GM12878 (cell line): ENCODE data around the gene STK11. TPM values are rescaled to one million over a fixed set of nuclear protein-coding genes. Genes with fewer than 3 reads are reported as not detected.

Experiments used
- BCL11A ChIP-seq: IDR thresholded peaks from 2 replicates; pipeline ENCODE4 v1.6.1; 2011; ENCODE audit warnings: low read depth, low read length
- EZH2 ChIP-seq: IDR thresholded peaks from 2 replicates; pipeline ENCODE4 v1.6.1; 2012; ENCODE audit warnings: low read depth, mild to moderate bottlenecking, control low read depth, inconsistent platforms, low read length, borderline replicate concordance; ENCODE audit not compliant: control insufficient read depth
- KDM1A ChIP-seq: fragments of 200-600 bp; sonication (generic); IDR thresholded peaks from 2 replicates; pipeline ENCODE4 v1.6.1; 2016; ENCODE audit warnings: borderline replicate concordance
- MXI1 ChIP-seq: fragments of 150-350 bp; IDR thresholded peaks from 2 replicates; pipeline ENCODE4 v1.6.1; 2011; ENCODE audit warnings: low read depth, mild to moderate bottlenecking, inconsistent platforms, low read length, improper control_type of control experiment
- MYB ChIP-seq: fragments of 150-350 bp; IDR thresholded peaks from 2 replicates; pipeline ENCODE4 v1.6.1; 2014; ENCODE audit warnings: mild to moderate bottlenecking, low read depth, low read length, borderline replicate concordance
- TAF1 ChIP-seq: IDR thresholded peaks from 2 replicates; pipeline ENCODE4 v1.6.1; 2011; ENCODE audit warnings: mild to moderate bottlenecking, low read depth, low read length, borderline replicate concordance
- TCF3 ChIP-seq: IDR thresholded peaks from 2 replicates; pipeline ENCODE4 v1.6.1; 2012; ENCODE audit warnings: low read depth, mild to moderate bottlenecking, low read length, borderline replicate concordance; ENCODE audit not compliant: insufficient read depth
- polyA plus RNA-seq, 11 experiments: library from polyadenylated mRNA; depleted of rRNA in 4 of 11; unstranded in 6 of 11; stranded (reverse) in 5 of 11; fragments of >200 nt; fragmentation: Nextera tagmentation in 4 of 11; fragmentation: Illumina TruSeq in 1 of 11; extraction: Ambion mirVana in 4 of 11; extraction: Trizol in 1 of 11; gene quantifications; 1 replicate in 1 of 11; 2 replicates in 10 of 11; pipeline versions ENCODE4 v1.2.1 to v1.2.3, GENCODE V29; 2011 to 2016; ENCODE audit warnings: inconsistent platforms in 2 of 11, missing spikeins in 2 of 11, low read depth in 1 of 11
- total RNA-seq, 4 experiments: library from RNA; depleted of rRNA in 3 of 4; stranded (reverse); fragments of >200 nt in 3 of 4; fragmentation: Illumina TruSeq in 1 of 4; extraction: Trizol in 1 of 4; gene quantifications; 2 replicates each; pipeline versions ENCODE4 v1.2.1 to v1.2.3, GENCODE V29; 2013 to 2021
- TF ChIP-seq, protein P1 (sequence below): fragments of 450-650 bp; IDR thresholded peaks from 2 replicates; pipeline ENCODE4 v1.6.1; 2017; ENCODE audit warnings: mild to moderate bottlenecking
- TF ChIP-seq, protein P2 (sequence below): IDR thresholded peaks from 2 replicates; pipeline ENCODE4 v1.6.1; 2012; ENCODE audit warnings: low read depth, low read length, improper control_type of control experiment

STK11 gene
- total and polyA plus RNA-seq, 10 of the 15 experiments (the other 5 are each of a cell fraction or from before 2014, with no cell fraction given): 0.33 to 71.0 (median 23.8) TPM

DNA sequence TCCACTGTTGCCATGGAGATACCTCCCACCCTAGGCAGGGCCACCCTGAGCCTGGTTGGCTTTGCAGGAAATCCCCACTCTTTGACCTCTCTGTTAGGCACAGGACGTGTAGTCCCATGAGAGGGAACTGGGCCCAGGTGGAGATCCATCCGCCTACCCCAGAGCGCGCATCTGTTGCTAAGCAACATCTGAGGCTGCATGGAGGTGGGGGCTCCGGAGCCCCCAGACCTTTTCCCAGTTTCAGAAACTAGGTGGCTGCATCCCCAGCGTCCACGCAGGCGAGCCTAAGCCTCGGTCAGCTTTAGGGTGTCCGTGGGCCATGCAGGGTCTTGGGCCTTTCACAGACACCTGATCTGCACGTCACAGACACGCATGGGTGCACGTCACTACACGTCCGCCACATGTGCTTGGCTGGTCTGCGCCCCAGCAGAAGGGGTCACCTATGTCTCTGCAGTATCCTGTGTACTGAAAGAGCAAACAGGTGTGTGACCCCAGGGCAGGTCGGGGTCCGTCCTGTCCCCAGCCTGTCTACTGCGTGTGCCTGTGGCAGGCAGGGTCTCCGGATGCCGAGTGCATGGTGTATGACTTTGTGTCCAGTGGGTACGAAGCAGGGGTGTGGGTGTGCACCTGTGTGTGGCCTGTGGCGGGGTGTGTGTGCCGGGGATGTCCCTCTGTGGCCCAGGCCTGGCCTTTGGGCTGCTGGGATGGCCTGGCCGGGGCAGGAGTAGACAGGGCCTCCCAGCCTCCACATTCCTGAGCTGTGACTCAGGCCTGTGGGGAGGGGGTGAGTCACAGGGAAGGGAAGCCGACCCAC is 59.4 kb downstream of the STK11 start (continued):
- TF ChIP-seq, protein P1, sequence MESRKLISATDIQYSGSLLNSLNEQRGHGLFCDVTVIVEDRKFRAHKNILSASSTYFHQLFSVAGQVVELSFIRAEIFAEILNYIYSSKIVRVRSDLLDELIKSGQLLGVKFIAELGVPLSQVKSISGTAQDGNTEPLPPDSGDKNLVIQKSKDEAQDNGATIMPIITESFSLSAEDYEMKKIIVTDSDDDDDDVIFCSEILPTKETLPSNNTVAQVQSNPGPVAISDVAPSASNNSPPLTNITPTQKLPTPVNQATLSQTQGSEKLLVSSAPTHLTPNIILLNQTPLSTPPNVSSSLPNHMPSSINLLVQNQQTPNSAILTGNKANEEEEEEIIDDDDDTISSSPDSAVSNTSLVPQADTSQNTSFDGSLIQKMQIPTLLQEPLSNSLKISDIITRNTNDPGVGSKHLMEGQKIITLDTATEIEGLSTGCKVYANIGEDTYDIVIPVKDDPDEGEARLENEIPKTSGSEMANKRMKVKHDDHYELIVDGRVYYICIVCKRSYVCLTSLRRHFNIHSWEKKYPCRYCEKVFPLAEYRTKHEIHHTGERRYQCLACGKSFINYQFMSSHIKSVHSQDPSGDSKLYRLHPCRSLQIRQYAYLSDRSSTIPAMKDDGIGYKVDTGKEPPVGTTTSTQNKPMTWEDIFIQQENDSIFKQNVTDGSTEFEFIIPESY: no peak
- TF ChIP-seq, protein P2, sequence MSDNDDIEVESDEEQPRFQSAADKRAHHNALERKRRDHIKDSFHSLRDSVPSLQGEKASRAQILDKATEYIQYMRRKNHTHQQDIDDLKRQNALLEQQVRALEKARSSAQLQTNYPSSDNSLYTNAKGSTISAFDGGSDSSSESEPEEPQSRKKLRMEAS: no peak
- peak; percentile 69; the same call in 1 of the 2 replicates for TF ChIP-seq TCF3
- no peak for TF ChIP-seq BCL11A
- TF ChIP-seq TAF1: no peak
- peak; percentile 83 for TF ChIP-seq MXI1
- no peak for TF ChIP-seq KDM1A
- no peak for TF ChIP-seq MYB
- TF ChIP-seq EZH2: no peak
